Right lobe of liver (tissue), 6 donors: Measurements from ENCODE around the gene BPGM. TPM values are rescaled to one million over a fixed set of nuclear protein-coding genes. Genes with fewer than 3 reads are reported as not detected.
A peak's percentile ranks its signal among the peaks of the same experiment; 100 is the strongest.

ENCODE experiments used
- ATAC-seq, 4 donors: fragments of 200-7000 bp; cut with Tn5 transposase; one replicate each; pipeline ENCODE4 v1.9.1; 2020; ENCODE audit warnings: mild to moderate bottlenecking in 4 of 4, moderate library complexity in 4 of 4
- DNase-seq, 3 donors: peaks; one replicate each; pipeline ENCODE4 v3.0.0-alpha.2; 2020
- H3K27ac ChIP-seq, 3 donors: fragments of 200-600 bp; one replicate each; pipeline ENCODE4 v1.8.0; 2022
- H3K27me3 ChIP-seq, 2 donors: fragments of 200-600 bp; one replicate each; pipeline ENCODE4 v1.8.0; 2022
- H3K36me3 ChIP-seq, 4 donors: fragments of 200-600 bp; sonication (generic) in 1 of 4; one replicate each; pipeline versions ENCODE4 v1.5.1 to v1.8.0; 2017 to 2022; ENCODE audit warnings: control low read depth in 1 of 4
- H3K4me1 ChIP-seq, 4 donors: fragments of 200-600 bp; sonication (generic) in 1 of 4; one replicate each; pipeline versions ENCODE4 v1.5.1 to v1.8.0; 2017 to 2022; ENCODE audit warnings: control low read depth in 1 of 4
- H3K4me3 ChIP-seq, 3 donors: fragments of 200-600 bp; one replicate each; pipeline ENCODE4 v1.8.0; 2022
- H3K9me3 ChIP-seq, 4 donors: fragments of 200-600 bp; sonication (generic) in 1 of 4; one replicate each; pipeline versions ENCODE4 v1.5.1 to v1.8.0; 2017 to 2022; ENCODE audit warnings: control low read depth in 1 of 4
- POLR2A ChIP-seq: fragments of 450-650 bp; IDR thresholded peaks from one replicate; pipeline ENCODE4 v1.6.1; 2017; ENCODE audit warnings: antibody characterized with exemption, mild to moderate bottlenecking
- WGBS: methylation state at CpG from one replicate; pipeline ENCODE4 v1.1.6; 2018; ENCODE audit warnings: low coverage, low lambda C conversion rate; ENCODE audit not compliant: insufficient coverage; ENCODE audit errors: missing lambda C conversion rate; 5-methylcytosine and 5-hydroxymethylcytosine counted together
- intact Hi-C, 2 donors: fragments of 100-400 bp; cut with DNase I; formaldehyde crosslinking; loops; one replicate each; pipeline versions ENCODE4 v1.11.2 to v1.14.1; 2022
- total RNA-seq, 6 experiments: library from RNA; depleted of rRNA in 2 of 6; stranded (reverse); fragments of >200 nt in 2 of 6; fragmentation: NEBNext Ultra II Directional in 3 of 6; extraction: Animal tissue kit (Norgen Biotek cat#: 25700) in 3 of 6; gene quantifications; one replicate each; pipeline versions ENCODE4 v1.1.0 to v1.2.4, GENCODE V29; 2016 to 2023
- TF ChIP-seq, protein P1 (sequence below), 4 donors: fragments of 200-600 bp in 3 of 4; fragments of 450-650 bp in 1 of 4; IDR thresholded peaks; one replicate each; pipeline versions ENCODE4 v1.5.1 to v1.8.0; 2016 to 2022; ENCODE audit warnings: antibody characterized with exemption in 4 of 4, mild to moderate bottlenecking in 2 of 4
- donor health status: DM: no; HTN: yes; CAD: no.
- donor health status: DM: no; HTN: no; CAD: no.
- donor health status: DM: no; HTN: no; CAD: no.
- donor health status: DM: no; HTN: yes; CAD: no.
- donor health status: DM: no; HTN: yes; CAD: no.

Gene BPGM
- total RNA-seq, 6 experiments from 2014 or later: 5.9 to 10.9 (median 7.3) TPM

DNA sequence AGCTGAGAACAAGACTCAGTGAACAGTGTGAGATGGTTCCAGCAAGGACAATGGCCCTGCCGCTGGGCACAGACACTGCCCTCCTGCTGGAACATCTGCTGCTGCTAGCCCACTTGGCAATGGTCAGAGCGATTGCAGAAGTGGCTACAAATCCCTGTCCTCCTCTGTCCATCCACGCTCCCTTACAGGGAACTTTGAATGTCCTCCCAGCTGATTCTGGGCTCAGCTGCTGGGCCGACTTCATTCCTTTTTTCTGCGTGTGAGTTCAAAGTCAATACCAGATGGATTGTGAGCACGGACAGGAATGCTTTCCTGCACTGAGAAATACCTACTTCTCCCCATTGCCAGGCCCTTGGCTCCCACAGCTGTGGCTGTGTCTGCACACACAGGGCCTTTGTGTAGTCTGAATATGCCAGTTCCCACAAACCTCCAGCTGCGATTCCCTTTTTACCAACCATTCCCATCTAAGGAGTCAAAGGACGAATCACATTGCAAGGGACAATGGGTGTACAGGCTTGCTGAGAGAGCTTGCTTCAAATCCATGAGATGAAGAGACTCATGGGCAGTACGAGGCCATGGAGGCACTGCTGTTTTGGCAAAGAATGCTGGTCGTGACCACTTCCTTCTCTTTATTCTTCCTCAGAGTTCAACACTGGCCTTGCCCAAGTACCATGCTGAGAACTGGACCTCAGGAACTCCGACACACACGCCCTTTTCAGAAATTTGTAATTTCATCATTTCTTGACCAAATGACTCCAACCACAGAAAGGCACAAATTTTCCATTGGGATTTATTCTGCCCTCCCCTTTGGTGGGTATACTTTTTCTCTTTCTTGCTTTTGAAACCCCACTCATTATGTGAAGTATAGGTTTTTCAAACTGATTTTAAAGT, 44.2 kb downstream of the BPGM start:
- H3K27me3 ChIP-seq: no peaks in the 10 kb centered on the region

DNA sequence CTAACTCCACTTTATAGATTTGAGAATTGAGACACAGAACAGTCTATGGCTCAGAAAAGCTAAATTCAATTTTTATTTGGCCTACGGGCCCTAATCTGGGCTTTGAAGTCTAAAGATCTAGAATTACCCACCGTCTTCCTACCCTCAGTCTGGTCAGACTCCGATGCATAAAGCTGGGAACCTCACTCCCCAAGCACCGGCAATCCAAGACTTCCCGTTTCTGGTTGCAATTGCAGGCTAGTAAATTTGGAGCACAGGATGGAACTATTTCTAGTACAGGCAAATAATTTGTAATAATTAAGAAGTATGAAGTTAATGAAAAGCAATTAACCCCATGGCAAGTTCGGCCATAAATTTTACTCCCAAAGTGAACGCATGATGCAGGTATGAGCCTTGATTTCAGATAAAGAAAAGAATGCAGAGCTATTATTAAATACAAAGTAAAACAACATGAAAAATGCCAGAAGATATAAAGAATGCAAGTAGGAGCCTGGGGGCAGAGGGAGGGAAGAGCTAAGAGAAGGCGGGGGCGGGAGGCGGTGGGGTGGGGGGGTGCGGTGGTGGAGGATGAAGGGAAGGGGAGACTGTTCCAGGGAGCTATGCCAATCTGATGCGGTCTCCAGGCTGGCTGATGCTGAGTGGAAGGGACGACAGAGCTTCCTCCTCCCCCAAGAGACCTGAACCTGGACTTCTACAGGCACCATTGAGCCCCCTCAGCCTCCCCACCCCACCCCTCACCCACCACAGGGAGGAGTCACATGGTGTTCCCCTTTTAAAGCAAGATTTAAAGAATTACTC, 45.1 kb downstream of the BPGM start:
- no peaks in the 10 kb centered on the region for H3K9me3 ChIP-seq
- TF ChIP-seq, protein P1, sequence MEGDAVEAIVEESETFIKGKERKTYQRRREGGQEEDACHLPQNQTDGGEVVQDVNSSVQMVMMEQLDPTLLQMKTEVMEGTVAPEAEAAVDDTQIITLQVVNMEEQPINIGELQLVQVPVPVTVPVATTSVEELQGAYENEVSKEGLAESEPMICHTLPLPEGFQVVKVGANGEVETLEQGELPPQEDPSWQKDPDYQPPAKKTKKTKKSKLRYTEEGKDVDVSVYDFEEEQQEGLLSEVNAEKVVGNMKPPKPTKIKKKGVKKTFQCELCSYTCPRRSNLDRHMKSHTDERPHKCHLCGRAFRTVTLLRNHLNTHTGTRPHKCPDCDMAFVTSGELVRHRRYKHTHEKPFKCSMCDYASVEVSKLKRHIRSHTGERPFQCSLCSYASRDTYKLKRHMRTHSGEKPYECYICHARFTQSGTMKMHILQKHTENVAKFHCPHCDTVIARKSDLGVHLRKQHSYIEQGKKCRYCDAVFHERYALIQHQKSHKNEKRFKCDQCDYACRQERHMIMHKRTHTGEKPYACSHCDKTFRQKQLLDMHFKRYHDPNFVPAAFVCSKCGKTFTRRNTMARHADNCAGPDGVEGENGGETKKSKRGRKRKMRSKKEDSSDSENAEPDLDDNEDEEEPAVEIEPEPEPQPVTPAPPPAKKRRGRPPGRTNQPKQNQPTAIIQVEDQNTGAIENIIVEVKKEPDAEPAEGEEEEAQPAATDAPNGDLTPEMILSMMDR (IDR thresholded peaks at IDR 0.05): no peak
- TF ChIP-seq POLR2A: no peak
- no peak overlapping the region for H3K4me3 ChIP-seq
- WGBS: 66% methylated on average over 11 of the region's 13 CpGs
- DNase-seq: no peak
- no peaks in the 10 kb centered on the region for H3K4me1 ChIP-seq
- no peak overlapping the region for H3K27ac ChIP-seq
- intact Hi-C loops: no loop called here
- no peaks in the 10 kb centered on the region for H3K27me3 ChIP-seq
- no peaks in the 10 kb centered on the region for H3K36me3 ChIP-seq
- ATAC-seq: no peak

More for the DNA sequence above, 44.2 kb downstream of the BPGM start:
- intact Hi-C loops: no loop called here
- DNase-seq: no peak
- peak in 1 of 4 donors; percentile 23 for ATAC-seq
- Histone ChIP-seq H3K9me3 (no peaks in the 10 kb centered on the region), H3K36me3 (no peaks in the 10 kb centered on the region), H3K4me1 (no peaks in the 10 kb centered on the region), H3K27ac (no peak overlapping the region), H3K4me3 (no peak overlapping the region)
- no peak for TF ChIP-seq POLR2A
- TF ChIP-seq, protein P1 (IDR thresholded peaks at IDR 0.05): no peak
- 80% methylated on average over 8 of the region's 12 CpGs for WGBS

DNA sequence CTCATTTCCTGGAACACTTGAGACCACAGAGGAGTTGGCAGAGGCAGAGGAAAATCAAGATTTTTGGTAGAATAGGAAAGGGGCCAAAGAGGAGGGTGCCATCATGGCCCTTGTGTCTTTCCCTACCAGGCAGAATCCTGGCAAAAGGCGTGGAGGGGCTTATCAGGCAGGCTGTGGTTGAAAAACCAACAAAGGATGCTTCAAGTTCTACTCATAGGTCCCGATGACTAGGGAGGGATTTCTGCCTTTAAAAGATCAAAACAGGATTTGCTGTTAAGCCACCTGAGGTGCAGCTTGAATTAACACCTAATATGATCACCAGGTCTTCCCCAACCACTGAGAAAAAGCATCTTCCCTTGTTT, 45.7 kb downstream of the BPGM start:
- DNase-seq: no peak
- no peak for ATAC-seq
- no peaks in the 10 kb centered on the region for H3K4me1 ChIP-seq
- H3K36me3 ChIP-seq: no peaks in the 10 kb centered on the region
- no peaks in the 10 kb centered on the region for H3K27me3 ChIP-seq
- no peak overlapping the region for H3K4me3 ChIP-seq
- TF ChIP-seq, protein P1 (IDR thresholded peaks at IDR 0.05): no peak
- TF ChIP-seq POLR2A: no peak
- intact Hi-C loops: no loop called here
- H3K9me3 ChIP-seq: no peaks in the 10 kb centered on the region
- H3K27ac ChIP-seq: no peak overlapping the region
- WGBS: 59% methylated on average over 2 of the region's 2 CpGs

DNA sequence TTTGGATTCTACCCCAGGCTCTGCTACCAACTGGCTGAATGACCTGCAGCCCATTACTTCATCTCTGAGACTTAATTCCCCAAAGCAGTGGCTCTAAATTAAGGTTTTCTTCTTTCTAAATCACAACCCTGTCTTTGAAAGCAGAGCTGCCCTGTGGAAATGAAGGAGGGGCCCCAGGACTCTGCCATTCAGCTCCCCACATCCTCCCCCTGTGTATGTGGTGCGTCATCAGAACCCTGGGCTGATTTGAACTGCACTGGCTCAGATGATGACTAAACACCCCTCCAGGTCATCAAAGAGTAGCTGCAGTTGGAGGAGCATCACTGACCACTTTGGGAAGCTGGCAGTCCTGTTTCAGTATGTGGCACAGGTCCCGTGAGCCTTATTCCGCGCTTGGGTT, 46.6 kb downstream of the BPGM start:
- Histone ChIP-seq H3K9me3 (no peaks in the 10 kb centered on the region), H3K27ac (no peak overlapping the region), H3K4me3 (no peak overlapping the region), H3K27me3 (no peaks in the 10 kb centered on the region), H3K36me3 (no peaks in the 10 kb centered on the region), H3K4me1 (no peaks in the 10 kb centered on the region)
- intact Hi-C loops: no loop called here
- TF ChIP-seq, protein P1 (IDR thresholded peaks at IDR 0.05): no peak
- no peak for TF ChIP-seq POLR2A
- ATAC-seq: no peak
- DNase-seq: no peak
- 71% methylated on average over 1 of the region's 4 CpGs for WGBS
